Testis (tissue), 3 donors: ENCODE data around the gene MTHFR. TPM values are rescaled to one million over a fixed set of nuclear protein-coding genes. Genes with fewer than 3 reads are reported as not detected.

Experiments used
- DNase-seq: peaks from one replicate; pipeline ENCODE4 v3.0.0-alpha.2; 2019
- H3K27ac ChIP-seq, 2 donors: fragments of 200-600 bp; sonication (generic); one replicate each; pipeline ENCODE4 v1.5.1; 2019
- H3K27me3 ChIP-seq: fragments of 200-600 bp; sonication (generic); one replicate; pipeline ENCODE4 v1.5.1; 2019
- H3K36me3 ChIP-seq: fragments of 200-600 bp; sonication (generic); one replicate; pipeline ENCODE4 v1.5.1; 2017; ENCODE audit warnings: low read depth; ENCODE audit errors: missing control alignments
- H3K4me1 ChIP-seq: fragments of 200-600 bp; sonication (generic); one replicate; pipeline ENCODE4 v1.5.1; 2019
- H3K4me3 ChIP-seq, 2 donors: fragments of 200-600 bp; sonication (generic); one replicate each; pipeline ENCODE4 v1.5.1; 2017 to 2019
- H3K9me3 ChIP-seq: fragments of 200-600 bp; sonication (generic); one replicate; pipeline ENCODE4 v1.5.1; 2017
- CTCF ChIP-seq, 3 experiments: fragments of 450-650 bp in 2 of 3; fragments of 200-600 bp in 1 of 3; sonication (generic) in 1 of 3; IDR thresholded peaks; one replicate each; pipeline ENCODE4 v1.5.1; 2016 to 2019; ENCODE audit warnings: antibody characterized with exemption in 3 of 3, mild to moderate bottlenecking in 2 of 3, moderate library complexity in 1 of 3
- POLR2A ChIP-seq: fragments of 450-650 bp; IDR thresholded peaks from one replicate; pipeline ENCODE4 v1.6.1; 2017; ENCODE audit warnings: antibody characterized with exemption, mild to moderate bottlenecking, moderate library complexity
- WGBS, 2 donors: methylation state at CpG; one replicate each; pipeline ENCODE4 v1.1.5; 2018; 5-methylcytosine and 5-hydroxymethylcytosine counted together
- intact Hi-C: fragments of 100-400 bp; cut with DNase I; formaldehyde crosslinking; loops from one replicate; pipeline ENCODE4 v1.15.1; 2023; ENCODE audit warnings: low total_unique reads
- polyA plus RNA-seq: library from polyadenylated mRNA; stranded (reverse); fragments of 350-450 nt; fragmentation: Illumina TruSeq; extraction: RNeasy Lipid Tissue Mini Kit (QIAGEN cat#74804); gene quantifications from one replicate; pipeline ENCODE4 v1.2.3, GENCODE V29; 2014; ENCODE audit warnings: low read depth, low replicate concordance; ENCODE audit not compliant: insufficient read depth
- total RNA-seq, 2 donors: library from RNA; depleted of rRNA; stranded (reverse); fragments of >200 nt; gene quantifications; one replicate each; pipeline ENCODE4 v1.2.3, GENCODE V29; 2016

Gene MTHFR
- total and polyA plus RNA-seq, 3 donors from 2014 or later = 30.4 to 78.3 (median 68.3) TPM

DNA sequence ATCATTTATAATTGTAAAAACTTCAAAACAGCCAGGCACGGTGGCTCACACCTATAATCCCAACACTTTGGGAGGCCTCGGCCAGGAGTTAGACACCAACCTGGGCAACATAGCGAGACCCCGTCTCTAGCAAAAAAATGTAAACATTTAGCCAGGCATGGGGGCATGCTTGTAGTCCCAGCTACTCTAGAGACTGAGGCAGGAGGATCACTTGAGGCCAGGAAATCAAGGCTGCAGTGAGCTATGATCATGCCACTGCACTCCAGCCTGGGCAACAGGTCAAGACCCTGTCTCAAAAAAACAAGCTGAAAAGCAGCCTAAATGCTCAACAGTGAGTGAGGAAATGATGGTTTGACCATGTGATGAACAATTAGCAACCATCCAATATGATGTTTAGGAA is 36.5 kb downstream of the MTHFR start:
- 86 to 95% methylated on average over 2 to 4 of the region's 4 CpGs for WGBS, 2 donors
- H3K4me3 ChIP-seq = no peak overlapping the region
- no peaks in the 10 kb centered on the region for H3K9me3 ChIP-seq
- TF ChIP-seq CTCF (IDR thresholded peaks at IDR 0.05) (no peak), POLR2A (no peak)
- H3K4me1 ChIP-seq = peaks cover 8% of the 10 kb centered on the region
- no peaks in the 10 kb centered on the region for H3K36me3 ChIP-seq
- H3K27me3 ChIP-seq = no peaks in the 10 kb centered on the region
- intact Hi-C loops = no loop called here
- no peak overlapping the region for H3K27ac ChIP-seq
- no peak for DNase-seq

DNA sequence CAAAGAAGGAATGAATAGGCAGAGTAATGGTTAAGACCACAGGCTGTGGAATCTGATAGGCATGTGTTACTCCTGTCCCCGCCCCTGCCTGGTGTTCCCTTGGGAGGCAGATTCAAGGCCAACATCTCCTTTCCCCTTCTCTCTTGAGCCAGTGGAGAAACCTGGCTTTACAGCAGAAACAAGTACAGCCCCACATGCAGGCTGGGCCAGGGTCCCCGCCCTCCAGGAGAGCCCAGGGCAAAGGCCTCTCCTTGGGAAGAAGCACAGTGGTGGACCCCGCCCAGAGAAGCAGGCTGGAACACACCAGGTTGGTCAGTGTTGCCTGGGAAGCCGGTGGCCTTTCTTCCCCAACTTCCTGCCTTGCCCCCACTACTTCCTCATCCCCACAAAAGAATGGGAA is 36.9 kb downstream of the MTHFR start:
- H3K27me3 ChIP-seq = no peaks in the 10 kb centered on the region
- no peak overlapping the region for H3K27ac ChIP-seq
- 39 to 48% methylated on average over 4 of the region's 4 CpGs for WGBS, 2 donors
- H3K4me3 ChIP-seq = no peak overlapping the region
- peaks cover 8% of the 10 kb centered on the region for H3K4me1 ChIP-seq
- TF ChIP-seq CTCF (IDR thresholded peaks at IDR 0.05) (no peak), POLR2A (no peak)
- DNase-seq = no peak
- intact Hi-C loops = no loop called here
- no peaks in the 10 kb centered on the region for H3K36me3 ChIP-seq
- no peaks in the 10 kb centered on the region for H3K9me3 ChIP-seq

- WGBS, 2 donors = 74 to 91% methylated on average over 9 to 16 of the region's 16 CpGs
- Histone ChIP-seq H3K4me3 (no peak overlapping the region), H3K36me3 (no peaks in the 10 kb centered on the region), H3K27ac (no peak overlapping the region), H3K4me1 (peaks cover 8% of the 10 kb centered on the region), H3K27me3 (no peaks in the 10 kb centered on the region), H3K9me3 (no peaks in the 10 kb centered on the region)
- intact Hi-C loops = no loop called here
- DNase-seq = no peak
- TF ChIP-seq POLR2A (no peak), CTCF (IDR thresholded peaks at IDR 0.05) (no peak)
These were observed 37.7 kb downstream of the MTHFR start for GRCh38 chr1:11767922-11768704.

GRCh38 chr1:11766429-11766776 is 39.4 kb downstream of the MTHFR start:
- Histone ChIP-seq H3K27ac (no peak overlapping the region), H3K27me3 (no peaks in the 10 kb centered on the region), H3K4me3 (no peak overlapping the region), H3K36me3 (no peaks in the 10 kb centered on the region), H3K9me3 (no peaks in the 10 kb centered on the region), H3K4me1 (peaks cover 8% of the 10 kb centered on the region)
- DNase-seq = no peak
- intact Hi-C loops = no loop called here
- no peak for TF ChIP-seq POLR2A
- no peak for TF ChIP-seq CTCF (IDR thresholded peaks at IDR 0.05)
- WGBS, 2 donors = 69 to 91% methylated on average over 8 to 14 of the region's 14 CpGs
